NCI-H2107 (cell line): ENCODE measurements around the gene IKZF5.

ENCODE experiments used
- DNase-seq: peaks from one replicate; lab custom pipeline; 2025; lab: John Stamatoyannopoulos, UW

Gene IKZF5

DNA sequence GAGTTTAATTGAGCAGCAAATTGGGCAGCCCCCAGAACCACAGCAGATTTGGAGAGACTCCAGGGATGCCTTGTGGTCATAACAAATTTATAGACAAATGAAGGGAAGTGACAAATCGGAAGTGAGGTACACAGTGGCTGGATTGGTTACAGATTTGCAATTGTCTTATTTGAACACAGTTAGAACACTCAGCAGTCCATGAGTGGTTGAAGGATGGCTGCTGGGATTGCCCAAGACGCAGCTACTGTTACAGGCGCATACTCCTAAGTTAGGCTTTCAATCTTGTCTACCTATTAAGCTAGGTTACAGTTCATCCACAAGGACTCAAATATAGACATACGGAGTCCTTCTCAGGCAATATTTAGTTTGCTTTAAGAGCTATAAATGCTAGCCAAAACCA lies 7.6 kb upstream of the IKZF5 start:
- DNase-seq, result no peak

DNA sequence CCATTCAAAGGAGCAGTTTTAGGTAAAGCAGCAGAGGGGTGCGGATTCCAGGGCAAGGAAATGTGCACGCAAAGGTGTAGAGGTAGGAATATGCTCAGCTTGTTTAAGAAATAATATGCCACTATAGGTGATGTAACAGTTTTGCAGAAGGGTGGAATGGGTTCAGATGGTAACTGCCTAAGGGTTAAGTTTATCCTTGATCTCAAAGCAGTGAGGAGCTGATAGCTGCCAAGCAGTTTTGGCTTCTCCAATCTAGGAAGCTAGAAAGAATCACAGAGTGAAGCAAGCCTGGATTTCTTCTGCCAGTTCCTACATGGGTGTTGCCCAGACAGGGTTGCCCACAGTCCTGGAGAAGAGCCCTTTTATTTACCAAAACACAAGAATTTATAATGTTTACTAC lies 6.2 kb upstream of the IKZF5 start:
- no peak for DNase-seq

DNA sequence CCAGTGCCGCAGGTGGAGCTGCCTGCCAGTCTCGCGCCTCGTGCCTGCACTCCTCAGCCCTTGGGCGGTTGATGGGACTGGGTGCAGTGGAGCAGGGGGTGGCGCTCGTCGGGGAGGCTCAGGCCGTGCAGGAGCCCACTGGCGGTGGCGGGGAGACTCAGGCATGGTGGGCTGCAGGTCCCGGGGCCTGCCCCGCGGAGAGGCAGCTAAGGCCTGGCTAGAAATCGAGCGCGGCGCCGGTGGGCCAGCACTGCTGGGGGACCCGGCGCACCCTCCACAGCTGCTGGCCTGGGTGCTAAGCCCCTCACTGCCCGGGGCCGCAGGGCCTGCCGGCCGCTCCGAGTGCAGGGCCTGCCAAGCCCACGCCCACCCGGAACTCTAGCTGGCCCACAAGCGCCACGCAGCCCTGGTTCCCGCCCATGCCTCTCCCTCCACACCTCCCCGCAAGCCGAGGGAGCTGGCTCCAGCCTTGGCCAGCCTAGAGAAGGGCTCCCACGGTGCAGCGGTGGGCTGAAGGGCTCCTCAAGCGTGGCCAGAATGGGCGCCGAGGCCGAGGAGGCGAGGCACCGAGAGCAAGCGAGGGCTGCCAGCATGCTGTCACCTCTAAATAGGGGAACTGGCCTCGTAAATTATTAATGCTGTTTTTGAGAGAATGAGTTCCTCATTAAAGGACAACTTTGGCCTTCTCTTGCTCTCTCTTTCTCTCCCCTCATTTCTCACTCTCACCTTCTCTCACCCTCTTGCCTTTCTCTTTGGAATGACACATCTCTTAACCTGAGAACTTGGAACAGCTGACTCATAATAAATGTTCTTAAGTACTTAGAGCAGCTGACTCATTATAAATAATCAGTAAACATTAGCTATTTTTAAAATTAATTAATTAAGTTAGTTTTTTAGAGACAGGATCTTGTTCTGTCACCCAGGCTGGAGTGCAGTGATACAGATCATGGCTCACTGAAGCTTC lies 5.1 kb upstream of the IKZF5 start:
- no peak for DNase-seq

DNA sequence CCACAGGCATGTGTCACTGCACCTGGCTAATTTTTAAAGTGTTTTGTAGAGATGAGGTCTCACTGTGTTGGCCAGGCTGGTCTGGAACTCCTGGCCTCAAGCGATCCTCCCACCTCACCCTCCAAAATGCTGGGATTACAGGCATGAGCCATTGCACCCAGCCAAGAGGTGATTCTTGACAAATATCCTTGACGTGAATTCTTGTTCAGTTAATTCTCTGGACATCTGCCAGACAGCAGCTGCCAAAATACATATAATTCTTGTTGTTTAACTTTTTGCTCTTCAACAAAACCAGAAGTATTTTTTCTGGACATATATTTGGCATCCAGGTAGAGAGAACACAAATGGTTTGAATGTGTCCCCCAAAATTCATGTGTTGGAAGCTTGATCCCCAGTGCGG lies 3.4 kb upstream of the IKZF5 start:
- DNase-seq, result no peak

DNA sequence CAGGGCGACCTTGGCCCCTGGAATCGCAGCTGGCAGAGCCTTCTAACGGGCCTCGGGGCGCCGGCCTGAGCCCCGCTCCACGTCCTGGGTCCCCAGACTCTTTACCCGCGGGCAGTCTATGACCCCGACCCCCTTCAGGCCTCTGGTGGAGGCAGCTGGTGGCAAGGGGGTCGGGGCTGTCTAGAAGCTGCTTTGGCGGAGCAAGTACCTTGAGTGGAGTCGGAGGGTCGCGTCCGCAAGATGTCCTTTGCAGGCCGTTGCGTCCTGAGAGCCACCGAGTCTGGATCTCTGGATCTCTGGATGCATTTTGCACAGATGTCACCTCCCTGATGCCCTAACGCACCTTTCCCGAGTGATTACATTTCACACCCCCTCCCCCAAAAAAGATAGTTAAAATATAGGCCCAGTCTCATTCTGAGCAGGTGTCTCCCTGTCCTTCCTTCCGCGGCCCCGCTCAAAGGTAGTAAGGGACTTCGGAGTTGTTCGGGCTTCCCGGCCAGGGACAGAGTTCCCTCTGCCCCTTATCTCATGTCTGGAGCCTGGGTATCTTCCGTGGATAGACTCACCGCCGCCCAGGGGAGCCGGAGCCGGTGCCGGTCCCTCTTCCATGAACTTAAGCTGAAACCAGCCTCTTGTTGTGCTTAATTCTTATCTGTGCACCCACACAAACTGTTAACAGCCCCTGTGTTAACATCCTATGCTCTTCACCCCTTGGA lies 668 bp upstream of the IKZF5 start:
- no peak for DNase-seq

DNA sequence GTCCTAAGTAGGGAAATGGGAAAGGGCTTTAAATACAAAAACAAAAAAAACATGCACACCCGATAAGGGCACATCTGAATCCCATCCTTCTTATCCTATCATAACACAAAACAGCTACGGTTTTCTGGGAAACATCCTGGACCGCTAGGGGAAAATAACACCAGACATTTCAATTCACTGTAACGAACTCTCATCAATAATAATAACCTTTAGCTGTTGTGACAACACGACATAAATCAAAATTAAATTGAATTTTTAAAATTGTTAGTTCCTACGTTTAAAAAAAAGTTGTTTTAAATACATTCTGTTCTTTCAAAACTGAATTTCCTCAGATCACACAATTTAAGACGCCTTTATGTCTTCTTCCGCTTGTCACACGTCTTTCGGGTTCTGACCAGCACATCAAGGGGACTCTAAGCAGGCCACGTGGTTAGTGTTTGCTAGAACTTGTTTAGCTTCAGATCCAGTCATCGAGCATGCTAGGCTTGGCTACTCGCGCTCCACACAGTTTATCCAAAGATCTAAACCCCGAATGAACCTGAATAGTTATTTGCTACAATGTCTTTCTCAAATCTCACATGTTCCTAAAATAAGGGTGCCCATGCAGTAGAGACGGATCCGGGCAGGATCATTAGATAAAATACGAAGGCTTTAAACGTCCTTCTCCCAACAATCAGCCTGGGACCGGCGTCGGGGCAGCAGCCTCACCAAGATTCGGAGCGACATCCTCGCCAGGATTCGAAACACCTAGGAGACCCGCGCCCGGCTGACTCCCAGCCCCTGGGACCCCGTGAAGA lies 839 bp downstream of the IKZF5 start:
- DNase-seq, result peak; percentile 1

DNA sequence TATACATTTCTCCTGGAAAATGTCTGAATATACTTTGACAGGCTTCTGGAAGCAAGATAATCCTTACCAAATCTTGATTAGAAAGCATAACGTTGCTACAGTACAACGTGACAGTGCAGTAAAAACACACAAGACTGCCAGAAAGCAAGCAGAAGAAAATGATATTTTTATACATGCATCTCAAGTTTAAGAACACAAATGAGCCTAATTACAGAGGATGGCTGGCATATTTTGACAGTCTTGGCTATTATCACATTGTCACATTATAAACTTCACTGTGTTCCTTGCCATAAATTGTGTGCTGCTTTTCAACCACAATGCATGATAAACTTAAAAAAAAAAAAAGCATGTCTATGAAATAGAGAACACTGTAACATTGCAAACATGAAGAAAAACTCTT lies 4.3 kb downstream of the IKZF5 start:
- DNase-seq, result no peak

DNA sequence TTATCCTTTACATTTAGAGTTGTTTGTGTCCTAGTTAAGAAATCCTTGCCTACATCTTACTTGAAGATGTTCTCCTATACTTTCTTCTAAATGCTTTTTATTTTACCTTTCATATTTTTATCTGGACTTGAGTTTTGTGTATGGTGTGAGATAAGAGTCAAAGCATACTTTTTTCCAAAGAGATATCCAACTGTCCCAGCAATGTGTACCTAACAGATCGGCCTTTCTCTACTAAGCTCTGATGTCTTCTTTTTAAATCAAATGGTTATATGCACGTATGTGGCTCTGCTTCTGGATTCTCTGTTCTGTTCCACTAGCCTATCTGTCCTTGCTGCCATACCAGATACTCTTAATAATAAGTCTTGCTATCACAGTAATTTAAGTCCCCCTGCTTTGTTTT lies 7.2 kb downstream of the IKZF5 start:
- DNase-seq, result no peak

DNA sequence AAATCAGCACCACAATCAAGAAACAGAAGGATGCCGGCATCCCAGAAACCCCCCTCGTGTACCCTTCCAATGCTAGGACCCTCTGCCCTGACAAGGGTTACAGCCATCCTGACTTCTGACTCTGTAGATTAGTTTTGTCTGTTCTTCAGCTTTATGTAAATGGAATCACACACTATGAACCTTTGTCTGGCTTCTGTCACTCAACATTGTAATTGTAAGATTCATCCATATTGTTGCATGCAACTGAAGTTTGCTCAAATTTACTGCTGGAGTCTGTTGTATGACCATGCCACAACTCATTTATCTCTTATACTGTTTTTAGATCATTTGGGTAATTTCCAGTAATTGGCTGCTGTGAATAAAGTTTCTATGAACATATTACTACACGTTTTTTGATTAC lies 8.4 kb downstream of the IKZF5 start:
- DNase-seq, result no peak

DNA sequence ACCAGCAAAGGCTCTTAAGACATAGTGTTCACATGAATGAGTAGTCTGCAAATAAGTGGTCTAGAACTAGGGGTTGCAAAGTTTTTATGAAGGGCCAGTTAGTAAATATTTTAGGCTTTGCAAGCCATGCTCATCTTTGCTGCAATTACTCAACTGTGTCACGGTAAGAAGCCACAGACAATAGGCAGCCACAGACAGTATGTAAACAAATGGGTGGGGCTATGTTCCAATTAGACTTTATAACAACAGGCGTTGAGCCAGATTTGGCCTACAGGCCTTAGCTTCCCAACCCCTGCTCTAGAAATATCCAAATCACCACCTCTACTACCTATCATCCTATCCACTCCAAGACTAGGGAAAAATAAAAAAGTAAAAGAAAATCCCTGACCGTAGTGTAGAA lies 9.2 kb downstream of the IKZF5 start:
- no peak for DNase-seq

DNA sequence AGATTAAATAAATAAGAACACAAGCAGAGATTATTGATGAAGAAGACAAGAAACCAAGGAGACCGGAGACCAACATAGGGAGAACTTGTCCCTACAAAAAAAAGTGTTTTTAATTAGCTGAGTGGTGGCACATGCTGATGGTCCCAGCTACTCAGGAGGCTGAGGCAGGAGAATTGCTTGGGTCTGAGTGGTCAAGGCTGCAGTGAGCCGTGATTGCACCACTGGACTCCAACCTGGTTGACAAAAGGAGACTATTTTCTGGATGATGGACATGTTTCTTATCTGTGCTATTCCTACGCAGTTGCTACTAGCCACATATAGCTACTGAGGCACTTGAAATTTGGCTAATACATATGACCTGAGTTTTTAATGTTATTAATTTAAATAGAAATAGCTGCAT lies 9.7 kb downstream of the IKZF5 start:
- no peak for DNase-seq

DNA sequence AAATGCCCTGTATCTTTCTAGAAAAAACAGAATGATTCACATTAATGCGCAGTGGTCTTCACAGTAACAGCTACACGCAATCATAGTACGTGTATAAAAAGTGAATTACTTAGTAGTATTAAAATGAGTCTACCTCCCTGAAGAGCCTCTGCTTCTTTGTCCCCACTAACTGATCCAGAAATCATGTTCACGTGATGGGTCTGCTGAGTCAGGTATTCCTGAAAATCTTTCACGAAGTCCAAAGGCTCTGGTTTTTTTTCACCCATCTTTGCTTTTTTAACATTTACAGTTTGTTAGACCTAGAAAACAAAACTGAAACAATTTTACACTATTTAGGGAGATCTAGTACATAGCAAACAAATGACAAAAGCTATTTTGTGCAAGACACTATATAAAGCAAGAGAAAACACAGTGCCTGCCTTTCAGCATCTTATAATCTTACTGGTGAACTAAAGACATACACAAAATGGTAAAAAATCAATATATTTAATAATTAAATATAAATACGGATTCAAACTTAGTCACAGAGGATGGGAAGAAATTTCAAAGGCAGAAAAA lies 10.2 kb downstream of the IKZF5 start:
- DNase-seq, result no peak

DNA sequence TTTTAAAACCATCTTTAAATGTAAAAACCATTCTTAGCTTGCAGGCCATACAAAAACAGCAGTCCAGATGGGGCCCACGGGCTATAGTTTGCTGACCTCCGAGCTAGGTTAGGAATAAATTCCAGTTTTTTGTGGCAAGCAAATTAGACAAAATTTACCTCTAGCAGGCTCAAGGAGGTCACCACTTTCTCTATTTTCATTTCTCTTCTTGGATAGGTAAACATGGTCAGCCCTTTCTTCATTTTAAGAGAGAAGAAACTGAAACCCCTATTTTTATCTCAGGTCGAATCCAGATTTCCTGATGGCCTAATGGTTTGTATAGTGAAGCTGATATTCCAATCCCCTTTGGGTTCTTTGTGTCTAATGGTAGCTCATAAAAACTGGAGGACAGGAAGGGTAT lies 10.7 kb downstream of the IKZF5 start:
- DNase-seq, result no peak

DNA sequence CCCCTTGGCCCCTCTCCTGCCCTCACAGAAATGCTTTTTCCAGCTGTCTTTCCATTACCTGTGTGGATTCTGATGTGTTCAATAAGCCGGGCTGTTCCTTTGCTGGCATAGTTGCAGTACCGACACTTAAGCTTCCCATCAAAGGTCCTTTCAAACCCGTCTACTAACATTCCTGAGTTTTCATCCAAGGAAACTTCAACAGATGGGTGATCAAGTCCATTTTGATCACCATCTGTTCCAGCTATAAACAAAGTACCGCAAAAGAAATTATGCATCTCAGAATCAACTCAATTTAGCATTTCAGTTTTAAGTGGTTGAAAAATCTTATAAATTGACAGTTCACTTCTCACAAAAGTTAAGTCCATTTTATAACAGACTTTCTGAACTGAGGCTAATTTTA lies 12.7 kb downstream of the IKZF5 start:
- DNase-seq, result no peak

DNA sequence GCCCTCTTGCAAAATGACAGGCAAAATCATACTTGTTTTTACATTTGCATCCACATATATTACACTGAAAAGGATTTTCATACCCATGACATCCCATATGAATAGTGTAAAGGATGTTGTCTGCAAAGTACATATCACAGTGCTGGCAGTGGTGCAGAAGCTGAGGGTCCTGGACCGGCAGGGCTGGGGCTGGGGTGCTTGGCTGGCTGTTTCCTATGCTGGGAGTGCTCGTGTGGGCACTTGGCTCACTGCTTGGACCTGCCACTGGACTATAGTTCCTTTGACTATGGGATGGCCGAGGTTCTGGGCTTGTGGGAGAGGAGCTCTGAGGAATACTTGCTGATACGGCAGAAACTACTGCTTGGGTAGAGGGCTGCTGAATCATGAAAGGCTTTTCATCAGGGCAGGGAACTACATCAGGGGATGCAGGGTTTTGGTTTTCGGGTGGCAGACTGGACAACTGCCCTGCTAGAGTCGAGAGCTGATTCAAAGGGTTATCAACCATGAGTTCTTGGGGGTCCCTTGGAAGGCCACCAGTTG lies 14.7 kb downstream of the IKZF5 start:
- no peak for DNase-seq

DNA sequence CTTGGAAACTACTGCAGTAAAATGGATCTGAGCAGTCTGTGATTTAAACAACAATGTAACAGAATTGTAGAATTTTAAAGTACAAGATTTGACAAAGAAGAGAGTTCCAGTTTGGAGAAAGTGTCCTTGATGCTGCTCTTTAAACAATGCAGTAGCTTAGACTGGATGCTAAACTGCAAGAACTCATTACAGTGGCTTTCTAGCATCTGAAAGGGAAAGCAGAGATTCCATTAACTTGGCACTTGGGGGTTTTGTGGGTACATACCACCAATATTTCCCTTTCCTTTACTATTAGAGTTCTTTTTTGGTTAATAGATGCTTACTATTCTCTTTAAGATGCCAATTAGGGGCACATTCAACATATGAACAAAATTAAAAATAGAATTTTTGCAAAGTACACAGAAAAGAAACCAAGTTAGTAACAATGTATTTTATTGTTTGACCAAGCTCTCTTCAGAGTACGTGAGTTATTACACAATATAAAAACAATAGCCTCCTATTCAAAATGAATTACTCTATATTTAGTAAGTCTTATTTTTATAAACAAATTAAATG lies 16.5 kb downstream of the IKZF5 start:
- DNase-seq, result no peak

DNA sequence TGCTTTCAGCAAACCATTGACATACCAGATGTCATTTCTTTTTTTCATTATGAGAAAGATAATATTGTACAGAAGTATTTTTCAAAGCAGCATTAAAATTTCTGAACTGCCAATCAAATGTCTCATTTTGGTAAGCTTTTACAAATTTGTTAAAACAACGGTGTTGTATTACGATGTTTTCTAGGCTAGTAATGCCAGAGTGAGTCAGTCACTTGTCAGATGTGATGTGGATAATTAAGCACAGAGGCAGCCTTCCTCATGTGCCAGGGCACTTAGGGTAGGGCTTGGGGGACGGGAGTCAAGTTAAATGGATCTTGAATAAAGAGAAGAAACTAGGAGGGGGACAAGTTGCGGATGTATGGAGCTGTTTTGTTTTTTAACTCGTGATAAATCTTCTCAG lies 18.3 kb downstream of the IKZF5 start:
- DNase-seq, result no peak

DNA sequence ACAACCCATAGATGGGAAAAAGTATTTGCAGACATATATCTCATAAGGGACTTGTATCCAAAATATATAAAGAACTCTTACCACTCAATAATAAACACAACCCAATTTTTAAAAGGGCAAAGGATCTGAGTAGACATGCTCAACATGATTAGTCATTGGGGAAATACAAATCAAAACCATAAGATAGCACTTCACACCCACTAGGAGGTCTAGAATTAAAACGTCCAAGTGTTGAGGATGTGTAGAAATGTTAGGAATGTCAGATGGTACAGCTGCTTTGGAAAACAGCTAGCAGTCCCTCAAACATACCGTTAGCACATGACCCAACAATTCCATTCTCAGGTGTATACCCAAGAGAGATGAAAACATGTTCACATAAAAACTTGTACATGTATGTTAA lies 20.1 kb downstream of the IKZF5 start:
- DNase-seq, result no peak

DNA sequence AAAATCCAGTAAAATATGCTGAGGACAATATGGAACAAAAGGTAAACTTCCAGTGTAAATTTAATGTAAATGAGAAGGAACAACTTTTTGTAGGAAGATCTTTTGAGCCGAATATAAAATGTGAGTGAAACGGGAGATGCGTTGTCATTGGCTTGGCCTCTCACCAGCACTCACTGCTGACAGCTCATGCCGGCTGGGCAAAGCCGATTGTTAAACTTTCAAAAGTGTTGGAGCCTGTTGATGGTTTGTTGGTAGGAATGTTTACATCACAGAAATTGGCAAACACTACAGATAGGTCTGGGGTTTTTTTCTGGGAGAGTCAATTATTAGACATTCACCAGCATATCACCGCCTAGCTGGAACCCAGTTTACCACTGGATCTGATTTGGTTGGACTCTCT lies 22.3 kb downstream of the IKZF5 start:
- no peak for DNase-seq

DNA sequence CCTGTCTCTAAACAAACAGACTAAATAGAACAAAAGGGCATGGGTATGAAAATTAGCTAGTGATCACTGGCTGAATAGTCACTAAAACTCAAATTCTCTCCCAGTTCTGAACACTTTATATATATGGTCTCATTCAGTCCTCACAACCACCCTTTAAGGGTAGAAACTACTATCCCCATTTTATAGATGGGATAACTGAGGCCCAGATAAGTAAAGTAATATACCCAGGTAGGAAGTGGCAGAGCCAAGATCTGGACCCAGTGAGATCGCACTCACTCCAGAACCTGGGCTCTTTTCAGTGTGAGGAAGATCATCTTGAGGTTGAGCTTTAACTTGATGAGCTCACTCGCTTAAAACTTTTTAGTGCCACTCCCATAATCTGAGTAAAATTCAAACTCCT lies 23.9 kb downstream of the IKZF5 start:
- DNase-seq, result no peak

DNA sequence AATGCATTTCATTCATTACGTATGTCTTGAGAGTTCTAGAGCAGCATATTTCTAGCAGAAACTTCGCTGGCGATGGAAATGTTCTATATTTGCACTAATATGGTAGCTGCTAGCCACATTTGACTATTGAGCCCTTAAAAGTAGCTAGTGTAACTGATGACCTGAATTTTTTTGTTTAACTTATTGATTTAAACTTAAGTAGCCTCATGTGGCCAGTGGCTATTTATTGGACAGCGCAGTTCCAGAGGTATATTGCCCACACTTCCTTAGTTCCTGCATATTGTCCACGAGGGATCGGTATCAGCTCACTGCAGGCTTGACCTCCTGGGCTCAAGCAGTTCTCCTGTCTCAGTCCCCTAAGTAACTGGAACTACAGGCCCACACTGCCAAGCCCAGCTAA lies 24.7 kb downstream of the IKZF5 start:
- DNase-seq, result no peak

DNA sequence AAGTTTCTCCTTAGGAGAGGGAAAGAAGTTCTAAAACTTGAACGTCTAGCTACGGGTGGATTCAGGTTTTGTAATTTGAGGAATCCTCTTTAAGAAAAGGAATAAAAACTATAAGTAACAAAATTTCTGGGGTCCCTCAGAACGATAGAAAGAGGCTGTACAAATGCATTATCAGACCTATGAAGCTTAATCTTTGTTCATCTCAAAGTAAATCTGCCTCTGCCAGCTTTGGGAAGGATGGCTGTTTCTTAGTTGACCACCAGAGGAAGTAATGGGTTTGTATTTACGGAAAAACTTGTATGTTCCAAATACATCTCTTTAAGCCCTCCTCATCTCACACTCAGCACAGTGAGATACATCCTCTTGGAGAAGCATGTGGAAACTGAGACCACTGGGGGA lies 27.5 kb downstream of the IKZF5 start:
- DNase-seq, result no peak
